HG03558 (cell line): Measurements from ENCODE around the gene CFAP58.

Experiments used
- ATAC-seq: cut with Tn5 transposase; IDR thresholded peaks from one replicate; pipeline ENCODE4 v1.9.1; 2021; ENCODE audit warnings: moderate number of reproducible peaks; ENCODE audit not compliant: unreplicated experiment; ENCODE audit errors: extremely low read depth

CFAP58 gene, protein sequence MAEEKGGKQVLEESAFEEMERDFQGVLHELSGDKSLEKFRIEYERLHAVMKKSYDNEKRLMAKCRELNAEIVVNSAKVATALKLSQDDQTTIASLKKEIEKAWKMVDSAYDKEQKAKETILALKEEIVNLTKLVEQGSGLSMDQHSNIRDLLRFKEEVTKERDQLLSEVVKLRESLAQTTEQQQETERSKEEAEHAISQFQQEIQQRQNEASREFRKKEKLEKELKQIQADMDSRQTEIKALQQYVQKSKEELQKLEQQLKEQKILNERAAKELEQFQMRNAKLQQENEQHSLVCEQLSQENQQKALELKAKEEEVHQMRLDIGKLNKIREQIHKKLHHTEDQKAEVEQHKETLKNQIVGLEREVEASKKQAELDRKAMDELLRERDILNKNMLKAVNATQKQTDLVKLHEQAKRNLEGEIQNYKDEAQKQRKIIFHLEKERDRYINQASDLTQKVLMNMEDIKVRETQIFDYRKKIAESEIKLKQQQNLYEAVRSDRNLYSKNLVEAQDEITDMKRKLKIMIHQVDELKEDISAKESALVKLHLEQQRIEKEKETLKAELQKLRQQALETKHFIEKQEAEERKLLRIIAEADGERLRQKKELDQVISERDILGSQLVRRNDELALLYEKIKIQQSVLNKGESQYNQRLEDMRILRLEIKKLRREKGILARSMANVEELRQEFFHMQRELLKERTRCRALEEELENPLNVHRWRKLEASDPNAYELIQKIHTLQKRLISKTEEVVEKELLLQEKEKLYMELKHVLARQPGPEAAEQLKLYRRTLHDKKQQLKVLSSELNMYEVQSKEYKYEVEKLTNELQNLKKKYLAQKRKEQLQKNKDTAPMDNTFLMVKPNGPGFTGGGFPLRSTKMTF

DNA sequence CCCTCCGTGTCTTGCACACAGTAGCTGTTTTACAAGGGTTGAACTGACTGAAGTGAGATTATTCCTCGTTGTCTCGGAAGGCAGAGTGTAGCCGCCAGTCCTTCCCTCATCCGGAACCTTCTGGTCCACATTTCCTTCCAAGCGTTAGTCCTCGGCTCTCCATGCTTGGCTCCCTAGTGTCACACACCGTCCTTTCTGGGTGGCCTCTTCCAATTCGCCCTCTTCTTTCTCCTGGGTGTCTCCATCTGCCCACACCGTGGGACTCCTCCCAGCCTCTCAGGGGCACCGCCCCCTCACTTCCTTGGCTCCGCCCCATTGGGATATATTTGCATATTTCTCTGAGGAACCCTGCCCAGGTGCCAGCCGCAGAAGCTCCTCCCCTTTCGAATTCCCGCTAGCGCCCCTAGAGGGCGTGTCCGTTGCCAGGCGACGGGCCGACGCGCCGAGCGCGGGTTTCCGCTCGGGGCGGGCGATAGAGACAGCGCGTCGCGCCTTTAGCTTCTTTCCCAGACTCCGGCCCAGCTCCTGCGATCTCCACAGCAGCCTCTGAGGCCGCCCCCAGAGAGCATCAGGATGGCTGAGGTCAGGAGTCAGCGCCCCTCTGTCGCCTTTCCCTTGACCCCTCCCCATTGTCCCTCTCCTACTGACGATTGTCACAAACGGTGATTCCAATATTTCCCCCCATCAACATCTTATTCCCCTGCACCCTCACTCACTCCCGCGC, at the start of gene CFAP58:
CFAP58 (plus strand) TSS at position 509 of the 724 bp plus-strand sequence; CDS start at position 574, 65 bp downstream.
- peak; percentile 53 for ATAC-seq

DNA sequence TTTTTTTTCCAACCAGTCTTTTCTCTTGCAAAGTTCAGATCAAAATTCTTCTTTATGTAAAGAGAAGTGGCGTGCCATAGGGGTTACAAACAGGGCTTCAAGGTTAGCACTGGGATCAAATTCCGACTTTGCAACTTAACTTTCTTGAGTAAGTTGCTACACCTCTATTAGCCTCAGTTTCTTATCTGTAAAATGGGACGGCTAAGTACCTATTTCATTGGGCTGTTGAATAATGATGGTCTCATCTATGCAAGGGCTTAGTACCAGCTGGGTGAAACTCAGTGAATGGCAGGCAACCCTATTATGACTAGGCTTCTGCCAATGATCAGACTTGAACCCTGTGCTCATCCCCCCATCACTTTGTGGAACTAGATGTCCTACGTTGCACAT, 49.3 kb upstream of the CFAP58 start:
- ATAC-seq, result no peak

DNA sequence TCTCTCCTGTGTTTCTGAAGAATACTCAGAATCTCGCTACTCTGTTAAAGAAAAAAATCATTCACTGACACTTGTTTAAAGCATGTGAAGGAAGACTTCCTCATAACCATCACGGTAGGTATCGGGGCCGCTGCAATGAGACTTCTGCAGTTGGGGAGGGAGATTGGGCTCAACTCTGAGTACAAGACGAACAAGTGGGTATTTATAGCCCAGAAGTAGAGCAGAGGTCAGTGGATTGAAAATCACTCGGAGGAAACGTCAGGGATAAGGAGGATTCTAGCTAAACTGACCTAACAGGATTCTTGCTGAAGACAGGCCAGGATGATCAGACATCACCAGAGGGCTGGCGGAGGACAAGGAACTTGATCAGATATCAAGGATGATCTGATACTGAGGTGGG, 48.7 kb upstream of the CFAP58 start:
- no peak for ATAC-seq

- no peak for ATAC-seq
Measured at GRCh38 chr10:104306897-104307296, 46.7 kb upstream of the CFAP58 start.

DNA sequence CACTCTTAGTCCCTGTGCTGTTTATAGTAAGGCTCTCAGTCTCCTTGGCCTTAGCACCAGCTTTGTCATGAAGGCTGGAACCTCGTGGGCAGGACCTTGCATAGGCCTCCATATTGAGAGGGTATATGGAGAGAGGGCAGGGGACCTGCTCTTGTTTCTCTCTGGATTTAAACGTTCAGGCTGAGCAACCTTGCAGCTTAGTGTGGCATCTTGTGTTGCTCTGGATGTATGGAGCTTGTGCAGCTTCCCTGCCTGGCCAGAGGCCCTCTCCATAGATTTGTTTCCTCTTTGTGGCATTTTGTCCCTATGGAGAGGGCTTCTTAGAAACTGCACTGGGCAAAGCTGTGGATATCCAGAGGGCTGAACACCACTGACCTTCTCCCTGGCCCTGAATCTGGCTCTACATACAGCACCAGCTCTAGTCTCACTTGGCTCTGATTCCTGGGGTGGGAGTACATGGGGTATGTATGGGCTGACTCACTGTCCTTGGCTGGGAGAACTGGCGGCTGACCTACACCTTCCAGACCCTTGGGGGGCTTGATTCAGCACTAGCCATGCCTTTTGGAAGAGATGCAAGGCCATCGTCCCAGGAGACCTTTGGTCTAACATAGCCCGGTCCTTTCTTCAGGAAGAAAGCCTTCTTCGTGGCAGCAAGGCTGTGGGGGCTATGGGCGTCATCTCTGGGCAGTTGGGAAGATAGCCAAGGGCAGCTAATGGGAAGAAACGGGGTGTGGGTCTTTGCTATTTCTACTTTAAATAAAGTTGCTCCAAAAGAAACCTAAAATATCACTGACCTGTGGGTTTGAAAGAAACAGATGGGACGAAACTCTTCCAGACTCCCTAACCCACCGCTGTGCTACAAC, 45.8 kb upstream of the CFAP58 start:
- ATAC-seq, result no peak

- ATAC-seq, result peak; percentile 77
Measured at GRCh38 chr10:104308439-104308903, 45.2 kb upstream of the CFAP58 start.

DNA sequence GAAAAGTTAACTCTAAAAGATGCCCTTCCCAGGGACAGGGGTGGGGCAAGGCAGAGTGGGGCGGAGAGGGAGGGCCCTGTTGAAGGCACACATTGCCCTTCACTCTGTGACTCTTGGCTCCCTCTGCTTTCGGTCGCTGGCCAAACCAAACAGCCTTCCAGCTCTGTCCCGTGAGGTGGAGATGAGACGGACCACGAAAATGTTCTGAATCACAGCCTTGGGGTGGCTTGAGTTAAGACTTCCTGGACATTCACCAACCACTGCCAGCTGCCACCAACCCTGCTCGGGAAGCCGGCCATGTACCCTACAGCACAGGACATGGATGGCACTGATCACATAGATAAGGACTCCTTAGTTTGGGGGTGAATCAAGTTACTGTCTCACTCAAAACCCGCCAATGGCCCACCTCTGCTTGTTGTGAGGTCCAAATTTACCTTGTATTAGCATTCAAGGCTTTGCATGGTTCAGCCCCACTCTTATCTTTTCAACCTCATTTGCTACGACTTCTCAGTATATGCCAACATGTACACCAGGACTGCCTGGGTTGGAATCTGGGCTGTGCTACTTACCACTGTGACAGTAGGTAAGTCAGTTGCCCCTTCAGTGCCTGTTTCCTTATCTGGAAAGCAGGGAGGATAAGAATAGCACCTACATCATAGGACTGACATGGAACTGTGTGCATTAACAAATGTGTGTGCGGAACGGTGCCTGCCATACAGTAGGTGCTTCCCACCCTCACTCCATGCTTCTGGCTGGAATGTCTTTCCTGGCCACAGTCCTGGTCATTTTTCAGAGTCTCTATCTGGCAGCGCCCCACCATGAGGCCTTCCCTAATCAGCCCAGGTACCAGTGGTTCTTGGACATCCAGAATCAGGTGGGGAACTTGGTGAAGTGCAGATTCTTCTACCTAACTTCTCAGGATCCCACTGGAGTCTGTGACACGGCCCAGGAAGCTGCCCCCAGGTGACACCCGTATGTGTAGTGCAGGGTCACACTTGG, 43.4 kb upstream of the CFAP58 start:
- ATAC-seq, result no peak

- ATAC-seq, result no peak
Measured at GRCh38 chr10:104311184-104311720, 42.4 kb upstream of the CFAP58 start.

- no peak for ATAC-seq
Measured at GRCh38 chr10:104314591-104315485, 38.8 kb upstream of the CFAP58 start.

GRCh38 chr10:104315486-104315921, 38.1 kb upstream of the CFAP58 start:
- no peak for ATAC-seq

GRCh38 chr10:104316321-104317099, 37.1 kb upstream of the CFAP58 start:
- no peak for ATAC-seq

DNA sequence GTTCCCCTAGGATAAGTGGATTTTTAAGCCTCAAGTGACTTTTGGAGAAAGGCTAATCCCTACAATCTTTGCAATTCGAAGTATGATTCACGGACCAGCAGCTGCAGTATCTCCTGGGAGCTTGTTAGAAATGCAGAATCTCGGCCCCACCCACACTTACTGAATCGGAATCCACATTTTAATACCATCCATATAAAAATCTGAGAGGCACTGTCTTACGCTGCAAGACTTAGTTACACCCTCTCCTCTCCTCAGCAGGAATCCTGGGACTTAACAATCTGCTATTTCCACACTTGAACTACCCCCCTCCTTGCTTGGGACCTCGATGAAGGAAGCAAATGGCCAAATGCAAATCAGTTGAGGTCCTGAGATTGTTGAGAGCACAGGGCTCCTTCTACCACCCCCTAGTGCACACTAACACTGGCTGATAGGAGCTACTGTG, 36.3 kb upstream of the CFAP58 start:
- no peak for ATAC-seq

DNA sequence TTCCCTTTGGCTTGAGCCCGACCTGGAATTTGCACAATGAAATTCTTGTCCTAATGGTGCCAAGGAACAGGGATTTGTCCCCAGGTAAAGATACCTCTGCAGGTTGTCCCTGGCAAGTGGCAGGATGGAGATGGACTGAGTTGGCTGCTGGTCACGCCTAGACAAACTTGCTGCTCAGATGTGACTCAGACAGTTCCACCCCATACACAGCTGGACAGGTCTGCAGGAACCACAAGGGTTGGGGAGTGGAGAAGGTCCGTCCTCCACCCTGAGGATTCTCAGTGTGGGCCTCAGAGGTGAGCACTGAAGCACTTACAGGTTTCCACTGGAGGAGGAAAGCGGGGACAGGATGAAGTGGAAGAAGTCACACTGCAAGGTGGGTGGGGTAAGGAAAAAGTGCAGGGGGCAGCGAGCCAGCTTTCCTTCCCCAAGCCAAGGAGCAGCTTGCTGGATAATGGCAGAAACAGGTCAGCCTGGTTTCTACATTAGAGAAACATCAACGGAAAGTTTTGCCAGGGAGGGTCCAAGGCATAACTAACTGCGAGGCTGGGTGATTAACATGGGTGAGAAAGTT, 35.8 kb upstream of the CFAP58 start:
- ATAC-seq, result no peak

DNA sequence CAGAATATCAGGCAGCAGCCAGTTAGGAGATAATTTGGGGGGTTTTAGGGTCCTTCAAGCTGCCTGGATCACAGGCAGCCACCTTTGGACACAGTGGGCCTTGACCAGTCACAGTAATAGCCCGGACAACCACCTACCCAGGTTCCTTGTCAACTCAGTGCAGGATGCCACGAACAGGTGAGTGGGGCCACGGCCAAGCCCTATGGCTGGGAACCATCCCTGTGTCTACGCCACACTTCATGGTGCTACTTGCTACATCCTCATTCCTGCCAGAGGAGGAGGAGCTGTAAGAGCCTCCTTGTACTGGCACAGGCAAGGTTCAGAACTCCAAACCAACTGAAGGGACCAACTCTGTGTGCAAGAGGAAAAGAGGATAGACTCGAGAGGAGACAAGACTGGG, 35.3 kb upstream of the CFAP58 start:
- ATAC-seq, result no peak

GRCh38 chr10:104318810-104319741, 34.6 kb upstream of the CFAP58 start:
- no peak for ATAC-seq
